HG03565 (cell line): ENCODE results near the gene GPR17.

Experiments used
- ATAC-seq: cut with Tn5 transposase; IDR thresholded peaks from one replicate; pipeline ENCODE4 v1.9.1; 2021; ENCODE audit warnings: mild to moderate bottlenecking, moderate library complexity; ENCODE audit not compliant: unreplicated experiment

Gene GPR17

GRCh38 chr2:127652786-127653357 is 6.9 kb downstream of the GPR17 start:
- no peak for ATAC-seq

DNA sequence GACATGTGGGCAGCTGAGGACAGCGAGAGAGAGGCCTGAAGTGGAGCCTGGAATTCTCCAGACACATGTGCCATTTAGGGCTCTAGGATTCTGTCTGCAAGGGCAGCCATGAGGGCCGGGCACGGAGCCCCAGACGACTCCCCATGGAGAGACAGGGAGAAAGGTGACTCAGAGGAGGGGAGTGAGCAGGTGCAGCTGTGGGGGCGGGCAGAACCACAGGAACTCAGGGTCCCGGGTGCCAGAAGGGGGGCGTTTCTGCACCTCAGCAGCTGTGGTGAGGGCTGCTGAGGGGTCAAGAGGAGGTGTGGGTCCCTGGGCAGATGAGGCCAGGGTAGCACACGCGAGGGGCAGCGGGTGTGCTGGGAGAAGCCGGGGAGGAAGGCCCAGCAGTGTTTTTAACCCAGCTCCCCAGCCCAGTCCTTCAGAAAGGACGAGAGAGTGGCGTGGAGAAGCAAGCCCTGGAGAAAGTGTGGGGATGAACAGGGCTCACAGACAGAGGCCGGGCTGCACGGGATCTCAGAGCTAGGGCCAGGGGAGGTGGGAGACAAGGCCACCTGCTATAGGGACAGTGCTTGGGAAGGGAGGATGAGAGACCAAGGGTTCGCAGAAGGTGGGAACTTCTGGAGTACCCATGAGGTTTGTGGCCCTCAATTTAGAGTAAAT is 7.6 kb downstream of the GPR17 start:
- no peak for ATAC-seq

DNA sequence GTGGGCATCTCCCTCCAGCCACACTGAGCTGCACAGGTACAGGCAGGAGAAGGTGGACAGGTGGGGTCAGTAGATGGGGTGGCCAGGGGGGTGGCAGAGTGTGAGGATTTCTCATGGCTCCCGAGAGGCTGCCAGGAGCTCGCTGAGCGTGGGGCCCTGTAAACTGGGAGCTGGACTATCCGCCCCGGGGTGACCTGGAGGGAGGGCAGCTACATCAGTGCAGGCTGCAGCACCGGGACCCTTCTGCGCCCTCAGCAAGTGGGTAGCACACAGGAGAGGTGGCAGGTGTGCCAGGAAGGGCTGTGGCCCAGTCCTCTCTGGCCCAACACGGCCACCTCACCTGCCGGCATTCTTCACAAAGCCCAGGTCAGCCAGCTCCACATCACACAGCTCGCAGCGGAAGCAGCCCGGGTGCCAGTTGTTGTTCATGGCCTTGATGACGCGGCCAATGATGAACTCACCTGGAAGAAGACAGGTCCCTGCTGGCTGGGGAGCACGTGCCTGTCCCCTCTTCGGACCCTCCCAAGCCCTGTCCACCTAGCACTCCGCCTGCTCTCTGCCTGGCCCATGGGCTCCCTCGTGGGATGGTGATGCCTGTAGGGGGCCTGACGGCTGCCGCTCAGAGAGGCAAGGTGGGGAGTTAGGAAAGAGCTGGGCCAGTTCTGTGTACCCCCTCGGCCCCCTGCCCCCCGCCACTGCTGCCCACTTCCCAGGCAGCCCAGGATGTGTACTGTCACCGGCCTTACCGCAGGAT is 8.3 kb downstream of the GPR17 start:
- no peak for ATAC-seq

DNA sequence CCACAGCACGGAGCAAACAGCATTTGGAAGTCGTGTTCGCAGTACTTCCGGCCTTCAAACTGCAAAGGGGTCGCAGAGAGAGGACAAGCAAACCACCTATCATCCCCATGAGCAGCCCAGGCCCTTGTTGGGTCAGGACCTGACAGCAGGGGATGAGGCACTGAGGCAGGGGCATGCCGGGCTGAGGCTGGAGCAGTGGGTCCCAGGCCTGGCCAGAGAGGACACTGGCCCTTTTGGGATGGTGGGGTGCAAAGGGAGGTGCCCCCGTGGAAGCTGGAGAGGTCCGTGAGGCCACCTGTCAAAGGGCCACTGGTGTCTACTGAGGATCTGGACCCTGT is 8.9 kb downstream of the GPR17 start:
- no peak for ATAC-seq

DNA sequence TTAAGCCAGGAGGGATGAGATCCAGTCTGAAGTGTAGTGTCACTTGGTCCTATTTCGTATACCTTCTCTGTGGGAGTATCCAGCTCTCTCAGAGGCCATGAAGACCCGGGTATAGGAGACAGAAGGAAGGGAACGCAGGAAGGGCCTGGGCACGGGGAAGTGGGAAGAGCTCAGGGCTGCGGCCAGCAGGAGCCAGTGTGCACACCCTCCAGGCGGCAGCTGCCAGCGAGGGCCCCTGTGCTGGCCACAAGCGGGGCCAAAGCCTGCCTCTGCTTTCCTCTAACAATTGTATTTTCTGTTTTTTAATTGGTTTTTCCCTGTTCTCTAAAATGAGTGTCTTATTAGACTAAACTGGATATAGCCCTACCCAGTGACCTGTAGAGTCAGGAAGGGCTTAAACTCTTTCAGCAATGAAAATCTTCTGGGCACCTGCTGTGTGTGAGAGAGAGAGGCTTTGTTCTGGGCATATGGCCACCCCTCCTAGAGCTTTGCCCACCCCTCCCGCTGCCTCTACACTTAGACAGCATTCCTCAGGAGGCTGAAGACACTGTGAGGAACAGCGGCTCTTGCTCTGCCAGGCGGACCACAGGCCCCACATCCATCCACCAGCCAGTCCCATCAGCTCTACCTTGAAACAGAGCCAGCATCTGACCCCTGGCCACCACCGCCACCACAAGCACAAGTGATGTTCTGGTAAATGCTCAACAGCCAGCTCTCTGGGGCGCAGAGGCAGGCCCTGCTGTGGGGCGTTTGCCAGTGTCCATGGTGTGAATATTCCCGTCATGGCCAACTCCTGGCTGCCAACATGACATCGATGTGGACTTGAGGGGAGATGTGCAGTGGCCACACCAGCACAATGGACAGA is 9.5 kb downstream of the GPR17 start:
- ATAC-seq = no peak

DNA sequence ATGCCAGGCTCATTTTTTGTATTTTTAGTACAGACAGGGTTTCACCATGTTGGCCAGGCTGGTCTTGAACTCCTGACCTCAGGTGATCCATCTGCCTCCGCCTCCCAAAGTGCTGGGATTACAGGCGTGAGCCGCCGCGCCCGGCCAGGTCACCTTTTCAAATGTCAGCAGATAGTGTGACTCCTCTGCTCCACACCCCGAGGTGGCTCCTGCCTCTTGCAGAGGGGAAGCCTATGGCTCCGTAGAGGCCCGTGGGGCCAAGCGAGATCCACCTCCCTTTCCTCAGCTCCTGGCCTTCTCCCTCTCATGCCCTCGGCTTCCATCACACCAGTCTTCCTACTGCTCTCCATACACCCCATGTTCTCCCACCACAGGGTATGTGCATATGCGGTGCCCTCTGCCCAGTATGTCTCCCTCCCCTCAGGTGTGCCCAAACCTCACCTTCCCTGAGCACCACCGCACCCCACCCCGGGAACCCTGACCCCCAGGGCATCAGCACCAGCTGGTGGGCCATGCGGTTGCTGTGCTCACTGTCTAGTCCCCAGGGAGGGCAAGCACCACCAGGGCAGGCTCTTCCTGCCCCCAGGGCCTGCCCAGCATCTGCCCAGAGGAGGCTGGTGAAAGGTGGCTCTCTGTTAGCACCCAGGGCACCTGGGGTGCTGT is 10.7 kb downstream of the GPR17 start:
- ATAC-seq = no peak

- ATAC-seq = no peak
Observed at GRCh38 chr2:127657232-127657595, 11.3 kb downstream of the GPR17 start.

- no peak for ATAC-seq
Observed at GRCh38 chr2:127658146-127658545, 12.2 kb downstream of the GPR17 start.

DNA sequence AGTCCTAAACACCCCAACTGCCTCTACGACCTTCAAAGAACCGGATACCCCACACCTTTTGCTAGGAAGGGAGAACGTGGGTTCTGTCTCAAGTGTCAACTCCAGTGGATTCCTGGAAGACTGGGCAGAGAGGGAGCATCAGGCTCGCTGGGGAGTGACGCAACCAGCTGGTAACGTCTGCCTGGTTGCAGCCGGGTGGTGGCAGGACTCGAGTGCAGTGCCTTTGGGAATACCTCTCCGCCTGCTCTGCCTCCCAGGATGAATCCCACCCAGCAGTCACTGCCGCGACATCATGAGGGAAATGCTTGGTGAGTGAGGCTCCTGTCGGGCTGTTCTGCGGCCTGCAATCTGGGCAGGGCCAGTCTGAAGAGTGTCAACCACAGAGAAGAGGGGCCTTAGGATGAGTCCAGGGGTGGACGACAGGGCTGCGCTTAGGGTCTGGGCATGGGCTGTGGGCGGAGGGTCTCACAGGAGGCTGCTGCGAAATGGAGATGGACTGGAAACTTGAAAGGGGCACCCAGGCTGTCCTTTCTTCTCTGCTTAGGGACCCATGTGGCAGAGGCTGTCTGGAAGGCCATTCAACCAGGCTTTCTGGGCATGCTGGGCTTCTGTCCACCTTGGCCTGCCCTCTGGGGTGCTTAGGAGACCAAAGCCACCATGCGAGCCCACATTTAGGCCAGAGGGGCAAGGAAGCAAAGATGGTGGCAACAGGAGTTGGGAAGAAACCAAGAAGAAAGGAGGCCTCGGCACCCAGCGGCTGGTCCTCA is 12.9 kb downstream of the GPR17 start:
- no peak for ATAC-seq

DNA sequence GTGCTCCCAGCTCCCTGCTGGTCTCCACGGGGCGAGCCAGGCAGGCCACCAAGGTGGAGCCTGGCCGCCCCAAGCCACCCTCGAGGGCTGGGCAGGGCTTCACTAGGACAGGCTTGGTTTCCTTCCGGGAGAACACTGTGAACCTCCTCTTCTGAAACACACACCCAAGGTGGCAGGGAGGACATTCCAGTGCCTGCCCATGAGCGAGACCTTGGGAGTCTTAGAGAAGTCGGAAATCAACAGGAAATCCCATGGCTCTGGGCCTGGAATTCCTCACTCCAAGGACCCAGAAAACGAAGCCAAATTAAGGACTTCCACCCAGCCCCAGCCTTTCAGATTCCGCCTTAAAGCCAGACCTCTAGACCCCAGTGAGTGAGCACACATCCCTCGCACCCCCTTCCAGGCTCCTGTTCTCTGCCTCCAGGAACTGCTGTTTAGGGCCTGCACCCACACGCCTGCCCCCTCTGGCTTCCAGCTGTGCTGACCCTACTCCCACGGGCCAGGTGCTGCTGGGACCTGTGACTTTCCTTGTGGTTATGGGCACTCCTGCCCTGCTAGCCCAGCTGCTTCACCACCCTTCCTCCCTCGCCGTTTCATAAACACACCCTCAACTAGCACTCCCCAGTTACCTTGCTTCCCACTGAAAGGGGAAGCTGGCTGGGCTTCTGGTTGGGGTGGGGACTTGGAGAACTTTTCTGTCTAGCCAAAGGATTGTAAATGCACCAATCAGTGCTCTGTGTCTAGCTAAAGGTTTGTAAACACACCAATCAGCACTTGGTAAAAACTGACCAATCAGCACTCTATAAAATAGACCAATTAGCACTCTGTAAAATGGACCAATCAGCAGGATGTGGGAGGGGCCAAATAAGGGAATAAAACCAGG is 13.7 kb downstream of the GPR17 start:
- ATAC-seq = no peak

GRCh38 chr2:127660291-127660578 is 14.3 kb downstream of the GPR17 start:
- no peak for ATAC-seq

GRCh38 chr2:127661072-127661649 is 15.2 kb downstream of the GPR17 start:
- ATAC-seq = no peak

DNA sequence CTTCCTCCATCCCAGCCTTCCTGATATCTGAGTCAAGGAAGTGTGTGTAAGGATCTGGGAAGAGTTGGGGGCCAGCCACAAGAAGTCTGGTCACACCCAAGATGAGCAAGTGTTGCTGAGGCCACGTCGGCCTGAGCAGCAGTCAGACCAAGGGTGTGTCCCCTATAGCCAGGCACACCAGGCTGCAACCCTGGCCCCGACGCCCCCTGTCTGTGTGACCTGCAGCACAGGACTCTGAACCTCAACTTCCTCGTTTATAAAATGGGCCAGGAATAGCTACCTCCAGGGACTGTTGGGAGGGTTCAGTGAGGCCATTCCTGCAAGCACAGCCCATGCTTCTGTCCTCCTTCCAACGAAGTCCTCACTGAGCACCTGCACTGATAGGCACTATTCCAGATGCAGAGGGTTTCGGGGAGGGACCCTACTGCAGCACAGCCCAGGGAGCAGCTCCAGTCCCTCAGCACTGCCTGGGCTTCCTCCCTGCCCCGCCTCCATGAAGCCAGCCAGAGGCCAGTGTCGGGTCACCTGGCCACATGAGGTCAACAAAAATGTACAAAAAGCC is 16.1 kb downstream of the GPR17 start:
- no peak for ATAC-seq

- ATAC-seq = no peak
Observed at GRCh38 chr2:127662937-127663565, 17.1 kb downstream of the GPR17 start.

DNA sequence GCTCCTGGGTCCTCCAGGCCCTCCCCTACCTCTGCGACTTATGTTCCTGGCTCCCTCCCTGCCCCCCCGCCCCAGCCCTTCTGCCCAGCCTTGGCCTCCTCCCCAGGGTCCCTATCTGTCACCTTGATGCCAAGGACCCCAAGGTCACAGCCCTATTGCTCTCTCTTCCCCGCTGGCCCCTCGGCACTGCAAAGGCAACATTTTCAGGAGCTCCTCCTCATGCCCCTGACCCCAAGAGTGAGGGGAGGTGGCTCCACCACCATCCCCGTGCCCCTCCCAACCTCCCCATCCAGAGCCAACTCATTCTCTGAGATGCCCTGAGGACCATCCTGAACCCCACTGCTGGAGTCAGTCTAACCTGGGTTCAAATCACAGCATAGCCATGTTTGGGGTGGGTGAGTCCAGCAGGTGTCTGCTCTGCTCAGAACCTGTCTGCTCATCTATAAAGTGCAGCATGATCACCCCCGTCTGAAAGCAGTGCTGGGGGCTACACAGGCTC is 17.7 kb downstream of the GPR17 start:
- ATAC-seq = no peak

GRCh38 chr2:127664065-127664894 is 18.3 kb downstream of the GPR17 start:
- no peak for ATAC-seq

DNA sequence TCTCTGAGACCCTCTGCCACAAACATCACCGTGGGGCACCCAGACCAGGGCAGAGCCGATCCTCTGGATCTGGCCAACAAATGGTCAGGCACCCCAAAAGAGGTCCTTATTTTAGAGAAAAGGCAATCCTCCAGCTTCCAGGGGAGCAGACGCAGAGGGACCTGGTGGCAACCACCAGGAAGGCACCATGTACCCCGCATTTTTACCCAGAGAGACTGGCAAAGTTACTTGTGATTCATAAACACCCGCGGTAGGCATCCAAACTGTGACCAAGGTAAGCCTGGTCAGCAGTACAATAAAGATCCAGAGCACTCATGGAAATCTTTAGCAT is 18.9 kb downstream of the GPR17 start:
- ATAC-seq = no peak
